BJ (cell line): ENCODE measurements around the gene C4orf50. TPM values are rescaled to one million over a fixed set of nuclear protein-coding genes. Genes with fewer than 3 reads are reported as not detected.

Source experiments
- CTCF ChIA-PET: fragments of 350-600 bp; formaldehyde crosslinking; extraction: SDS; loops from one replicate; lab custom pipeline; 2021; ENCODE audit warnings: antibody characterized with exemption, inconsistent platforms; lab: Yijun Ruan, JAX
- POLR2A ChIA-PET: fragments of 300-600 bp; sonication (Branson Sonifier 250); formaldehyde crosslinking; extraction: SDS; loops from one replicate; lab custom pipeline; 2021; ENCODE audit warnings: antibody characterized with exemption; lab: Charles Lee
- DNase-seq: peaks from one replicate; pipeline ENCODE4 v3.0.0-alpha.2; 2011; ENCODE audit warnings: low read depth
- H3K27me3 ChIP-seq: 2 replicates; pipeline ENCODE4 v1.6.0; 2011; ENCODE audit warnings: low read length; ENCODE audit not compliant: control insufficient read depth, insufficient read depth
- H3K36me3 ChIP-seq: 2 replicates; pipeline ENCODE4 v1.5.1; 2011; ENCODE audit warnings: low read length; ENCODE audit not compliant: control insufficient read depth, insufficient read depth
- H3K4me3 ChIP-seq: 2 replicates; pipeline ENCODE4 v1.5.1; 2011; ENCODE audit warnings: low read depth, mild to moderate bottlenecking, control low read depth, low read length
- CTCF ChIP-seq: IDR thresholded peaks from 2 replicates; pipeline ENCODE4 v1.5.1; 2011; ENCODE audit warnings: low read depth, mild to moderate bottlenecking, control low read depth, inconsistent platforms, low read length, moderate library complexity; ENCODE audit not compliant: insufficient read depth
- polyA plus RNA-seq: library from polyadenylated mRNA; depleted of rRNA; stranded (reverse); fragments of >200 nt; gene quantifications from 2 replicates; pipeline ENCODE4 v1.2.3, GENCODE V29; 2011

Gene C4orf50
- polyA plus RNA-seq, 1 experiment = not detected

GRCh38 chr4:5930876-5931275, 87.4 kb downstream of the C4orf50 start:
- Histone ChIP-seq H3K36me3 (no peaks in the 10 kb centered on the region), H3K4me3 (no peak overlapping the region), H3K27me3 (peaks cover 11% of the 10 kb centered on the region; the same call in 1 of the 2 replicates)
- no peak for DNase-seq
- ChIA-PET CTCF (no interaction called here), POLR2A (no interaction called here)
- no peak for TF ChIP-seq CTCF

GRCh38 chr4:5930456-5930855, 87.8 kb downstream of the C4orf50 start:
- peaks cover 11% of the 10 kb centered on the region; the same call in 1 of the 2 replicates for H3K27me3 ChIP-seq
- no peak for TF ChIP-seq CTCF
- CTCF ChIA-PET = no interaction called here

GRCh38 chr4:5928844-5929420, 89.3 kb downstream of the C4orf50 start:
- Histone ChIP-seq H3K36me3 (no peaks in the 10 kb centered on the region), H3K27me3 (peaks cover 11% of the 10 kb centered on the region; the same call in 1 of the 2 replicates), H3K4me3 (no peak overlapping the region)
- ChIA-PET POLR2A (no interaction called here), CTCF (no interaction called here)
- no peak for DNase-seq
- TF ChIP-seq CTCF = no peak

More at GRCh38 chr4:5930456-5930855, 87.8 kb downstream of the C4orf50 start:
- no peaks in the 10 kb centered on the region for H3K36me3 ChIP-seq
- POLR2A ChIA-PET = no interaction called here
- no peak for DNase-seq
- H3K4me3 ChIP-seq = no peak overlapping the region

- DNase-seq = no peak
- ChIA-PET CTCF (interaction anchor here (0.6 kb wide), 1 partner anchor 15 kb away, joined by 3 read pairs; no protein-coding TSS in a partner anchor), POLR2A (no interaction called here)
- H3K36me3 ChIP-seq = no peaks in the 10 kb centered on the region
- no peak overlapping the region for H3K4me3 ChIP-seq
- TF ChIP-seq CTCF = no peak
- peaks cover 11% of the 10 kb centered on the region; the same call in 1 of the 2 replicates for H3K27me3 ChIP-seq
Measured at GRCh38 chr4:5928274-5928673, 90.0 kb downstream of the C4orf50 start.

GRCh38 chr4:5927747-5928146, 90.5 kb downstream of the C4orf50 start:
- no peak for TF ChIP-seq CTCF
- DNase-seq = no peak
- CTCF ChIA-PET = interaction anchor here (0.6 kb wide), 1 partner anchor 15 kb away, joined by 3 read pairs; no protein-coding TSS in a partner anchor
- H3K36me3 ChIP-seq = no peaks in the 10 kb centered on the region
- H3K27me3 ChIP-seq = peaks cover 11% of the 10 kb centered on the region; the same call in 1 of the 2 replicates
- H3K4me3 ChIP-seq = no peak overlapping the region
- POLR2A ChIA-PET = no interaction called here
